ENCODE data around the gene UNK. TPM values are rescaled to one million over a fixed set of nuclear protein-coding genes. Genes with fewer than 3 reads are reported as not detected.

The UNK gene
- total and polyA plus RNA-seq, 2 of the 13 experiments (the other 11 are each of a cell fraction or from before 2014, with no cell fraction given): 31.6 to 33.0 TPM

DNA sequence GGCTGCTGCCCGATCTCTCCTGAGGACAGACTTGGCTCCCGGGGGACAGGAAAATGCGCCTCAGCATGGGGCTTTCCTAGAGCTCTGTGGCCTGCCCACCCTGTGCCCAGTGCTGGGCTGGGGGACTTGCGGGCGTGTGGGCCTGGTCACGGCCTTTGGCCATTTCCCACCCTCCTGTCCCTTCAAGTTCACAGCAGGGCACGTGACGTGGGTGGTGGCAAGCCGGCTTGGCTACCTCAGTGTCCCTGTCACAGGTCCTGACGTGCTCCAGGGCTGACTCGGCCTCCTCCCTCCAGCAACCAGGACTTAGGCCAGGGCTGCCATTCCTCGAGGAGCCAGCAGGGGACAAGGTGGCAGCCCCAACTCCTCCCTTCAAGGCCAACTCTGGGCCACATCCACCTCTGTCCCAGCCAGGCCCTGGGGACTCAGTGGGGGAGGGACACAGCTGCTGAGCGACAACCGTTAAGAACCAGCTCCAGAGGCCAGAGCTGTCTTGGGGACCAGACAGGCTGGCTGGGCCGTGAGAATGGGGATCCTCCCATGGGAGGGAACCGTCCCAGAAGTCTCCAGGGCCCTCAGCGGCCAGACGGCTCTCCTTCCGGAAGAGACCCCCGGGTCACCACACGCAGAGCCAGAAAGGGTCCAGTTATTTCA is 60.6 kb downstream of the UNK start (continued):
- TF ChIP-seq, protein P1, sequence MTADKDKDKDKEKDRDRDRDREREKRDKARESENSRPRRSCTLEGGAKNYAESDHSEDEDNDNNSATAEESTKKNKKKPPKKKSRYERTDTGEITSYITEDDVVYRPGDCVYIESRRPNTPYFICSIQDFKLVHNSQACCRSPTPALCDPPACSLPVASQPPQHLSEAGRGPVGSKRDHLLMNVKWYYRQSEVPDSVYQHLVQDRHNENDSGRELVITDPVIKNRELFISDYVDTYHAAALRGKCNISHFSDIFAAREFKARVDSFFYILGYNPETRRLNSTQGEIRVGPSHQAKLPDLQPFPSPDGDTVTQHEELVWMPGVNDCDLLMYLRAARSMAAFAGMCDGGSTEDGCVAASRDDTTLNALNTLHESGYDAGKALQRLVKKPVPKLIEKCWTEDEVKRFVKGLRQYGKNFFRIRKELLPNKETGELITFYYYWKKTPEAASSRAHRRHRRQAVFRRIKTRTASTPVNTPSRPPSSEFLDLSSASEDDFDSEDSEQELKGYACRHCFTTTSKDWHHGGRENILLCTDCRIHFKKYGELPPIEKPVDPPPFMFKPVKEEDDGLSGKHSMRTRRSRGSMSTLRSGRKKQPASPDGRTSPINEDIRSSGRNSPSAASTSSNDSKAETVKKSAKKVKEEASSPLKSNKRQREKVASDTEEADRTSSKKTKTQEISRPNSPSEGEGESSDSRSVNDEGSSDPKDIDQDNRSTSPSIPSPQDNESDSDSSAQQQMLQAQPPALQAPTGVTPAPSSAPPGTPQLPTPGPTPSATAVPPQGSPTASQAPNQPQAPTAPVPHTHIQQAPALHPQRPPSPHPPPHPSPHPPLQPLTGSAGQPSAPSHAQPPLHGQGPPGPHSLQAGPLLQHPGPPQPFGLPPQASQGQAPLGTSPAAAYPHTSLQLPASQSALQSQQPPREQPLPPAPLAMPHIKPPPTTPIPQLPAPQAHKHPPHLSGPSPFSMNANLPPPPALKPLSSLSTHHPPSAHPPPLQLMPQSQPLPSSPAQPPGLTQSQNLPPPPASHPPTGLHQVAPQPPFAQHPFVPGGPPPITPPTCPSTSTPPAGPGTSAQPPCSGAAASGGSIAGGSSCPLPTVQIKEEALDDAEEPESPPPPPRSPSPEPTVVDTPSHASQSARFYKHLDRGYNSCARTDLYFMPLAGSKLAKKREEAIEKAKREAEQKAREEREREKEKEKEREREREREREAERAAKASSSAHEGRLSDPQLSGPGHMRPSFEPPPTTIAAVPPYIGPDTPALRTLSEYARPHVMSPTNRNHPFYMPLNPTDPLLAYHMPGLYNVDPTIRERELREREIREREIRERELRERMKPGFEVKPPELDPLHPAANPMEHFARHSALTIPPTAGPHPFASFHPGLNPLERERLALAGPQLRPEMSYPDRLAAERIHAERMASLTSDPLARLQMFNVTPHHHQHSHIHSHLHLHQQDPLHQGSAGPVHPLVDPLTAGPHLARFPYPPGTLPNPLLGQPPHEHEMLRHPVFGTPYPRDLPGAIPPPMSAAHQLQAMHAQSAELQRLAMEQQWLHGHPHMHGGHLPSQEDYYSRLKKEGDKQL (CRISPR knock-in tag; IDR thresholded peaks at IDR 0.05; ENCODE audit: low read depth): peak; percentile 35; the same call in 1 of the 2 replicates
- TF ChIP-seq, protein P2, sequence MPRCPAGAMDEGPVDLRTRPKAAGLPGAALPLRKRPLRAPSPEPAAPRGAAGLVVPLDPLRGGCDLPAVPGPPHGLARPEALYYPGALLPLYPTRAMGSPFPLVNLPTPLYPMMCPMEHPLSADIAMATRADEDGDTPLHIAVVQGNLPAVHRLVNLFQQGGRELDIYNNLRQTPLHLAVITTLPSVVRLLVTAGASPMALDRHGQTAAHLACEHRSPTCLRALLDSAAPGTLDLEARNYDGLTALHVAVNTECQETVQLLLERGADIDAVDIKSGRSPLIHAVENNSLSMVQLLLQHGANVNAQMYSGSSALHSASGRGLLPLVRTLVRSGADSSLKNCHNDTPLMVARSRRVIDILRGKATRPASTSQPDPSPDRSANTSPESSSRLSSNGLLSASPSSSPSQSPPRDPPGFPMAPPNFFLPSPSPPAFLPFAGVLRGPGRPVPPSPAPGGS (CRISPR knock-in tag; IDR thresholded peaks at IDR 0.05): peak; percentile 69
- TF ChIP-seq NPAS2 (CRISPR knock-in tag; IDR thresholded peaks at IDR 0.05; ENCODE audit: borderline replicate concordance) (no peak), KDM4B (CRISPR knock-in tag; IDR thresholded peaks at IDR 0.05) (peak; percentile 14; the same call in 1 of the 2 replicates), ZNF136 (CRISPR knock-in tag; IDR thresholded peaks at IDR 0.05; ENCODE audit: low read depth) (no peak), ZNF567 (CRISPR knock-in tag; IDR thresholded peaks at IDR 0.05; ENCODE audit: borderline replicate concordance) (no peak), KDM5B (CRISPR knock-in tag; IDR thresholded peaks at IDR 0.05; ENCODE audit: borderline replicate concordance) (no peak; the same call in 1 of the 2 replicates), ZNF446 (CRISPR knock-in tag; IDR thresholded peaks at IDR 0.05) (no peak), ZNF724P (CRISPR knock-in tag; IDR thresholded peaks at IDR 0.05; ENCODE audit: borderline replicate concordance) (peak; percentile 14; the same call in 1 of the 2 replicates), ZBTB1 (CRISPR knock-in tag; IDR thresholded peaks at IDR 0.05; ENCODE audit: borderline replicate concordance) (no peak), ZNF550 (CRISPR knock-in tag; IDR thresholded peaks at IDR 0.05; ENCODE audit: borderline replicate concordance) (no peak), REXO4 (CRISPR knock-in tag; IDR thresholded peaks at IDR 0.05; ENCODE audit: borderline replicate concordance) (no peak), ZFP36 (IDR thresholded peaks at IDR 0.05; ENCODE audit: borderline replicate concordance, low read depth, low read length, partially characterized antibody) (no peak), RAD51 (IDR thresholded peaks at IDR 0.05; ENCODE audit: borderline replicate concordance) (no peak)
- TF ChIP-seq, protein P3, sequence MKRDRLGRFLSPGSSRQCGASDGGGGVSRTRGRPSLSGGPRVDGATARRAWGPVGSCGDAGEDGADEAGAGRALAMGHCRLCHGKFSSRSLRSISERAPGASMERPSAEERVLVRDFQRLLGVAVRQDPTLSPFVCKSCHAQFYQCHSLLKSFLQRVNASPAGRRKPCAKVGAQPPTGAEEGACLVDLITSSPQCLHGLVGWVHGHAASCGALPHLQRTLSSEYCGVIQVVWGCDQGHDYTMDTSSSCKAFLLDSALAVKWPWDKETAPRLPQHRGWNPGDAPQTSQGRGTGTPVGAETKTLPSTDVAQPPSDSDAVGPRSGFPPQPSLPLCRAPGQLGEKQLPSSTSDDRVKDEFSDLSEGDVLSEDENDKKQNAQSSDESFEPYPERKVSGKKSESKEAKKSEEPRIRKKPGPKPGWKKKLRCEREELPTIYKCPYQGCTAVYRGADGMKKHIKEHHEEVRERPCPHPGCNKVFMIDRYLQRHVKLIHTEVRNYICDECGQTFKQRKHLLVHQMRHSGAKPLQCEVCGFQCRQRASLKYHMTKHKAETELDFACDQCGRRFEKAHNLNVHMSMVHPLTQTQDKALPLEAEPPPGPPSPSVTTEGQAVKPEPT (CRISPR knock-in tag; IDR thresholded peaks at IDR 0.05; ENCODE audit: low read depth): no peak
- TF ChIP-seq, protein P4, sequence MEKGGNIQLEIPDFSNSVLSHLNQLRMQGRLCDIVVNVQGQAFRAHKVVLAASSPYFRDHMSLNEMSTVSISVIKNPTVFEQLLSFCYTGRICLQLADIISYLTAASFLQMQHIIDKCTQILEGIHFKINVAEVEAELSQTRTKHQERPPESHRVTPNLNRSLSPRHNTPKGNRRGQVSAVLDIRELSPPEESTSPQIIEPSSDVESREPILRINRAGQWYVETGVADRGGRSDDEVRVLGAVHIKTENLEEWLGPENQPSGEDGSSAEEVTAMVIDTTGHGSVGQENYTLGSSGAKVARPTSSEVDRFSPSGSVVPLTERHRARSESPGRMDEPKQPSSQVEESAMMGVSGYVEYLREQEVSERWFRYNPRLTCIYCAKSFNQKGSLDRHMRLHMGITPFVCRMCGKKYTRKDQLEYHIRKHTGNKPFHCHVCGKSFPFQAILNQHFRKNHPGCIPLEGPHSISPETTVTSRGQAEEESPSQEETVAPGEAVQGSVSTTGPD (CRISPR knock-in tag; IDR thresholded peaks at IDR 0.05): no peak
- TF ChIP-seq, protein P5, sequence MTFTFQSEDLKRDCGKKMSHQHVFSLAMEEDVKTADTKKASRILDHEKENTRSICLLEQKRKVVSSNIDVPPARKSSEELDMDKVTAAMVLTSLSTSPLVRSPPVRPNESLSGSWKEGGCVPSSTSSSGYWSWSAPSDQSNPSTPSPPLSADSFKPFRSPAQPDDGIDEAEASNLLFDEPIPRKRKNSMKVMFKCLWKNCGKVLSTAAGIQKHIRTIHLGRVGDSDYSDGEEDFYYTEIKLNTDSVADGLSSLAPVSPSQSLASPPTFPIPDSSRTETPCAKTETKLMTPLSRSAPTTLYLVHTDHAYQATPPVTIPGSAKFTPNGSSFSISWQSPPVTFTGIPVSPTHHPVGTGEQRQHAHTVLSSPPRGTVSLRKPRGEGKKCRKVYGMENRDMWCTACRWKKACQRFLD (CRISPR knock-in tag; IDR thresholded peaks at IDR 0.05; ENCODE audit: borderline replicate concordance): no peak

All from HepG2 (cell line).